DND-41 (cell line): ENCODE data around the gene CTTNBP2.

ENCODE experiments used
- ATAC-seq: fragments of 200-7000 bp; cut with Tn5 transposase; 3 replicates; pipeline ENCODE4 v1.9.1; 2021; ENCODE audit warnings: low read depth; ENCODE audit not compliant: insufficient read depth
- DNase-seq: peaks from one replicate; pipeline ENCODE4 v3.0.0-alpha.2; 2020
- H2AFZ ChIP-seq: 2 replicates; pipeline ENCODE4 v1.6.0; 2012; ENCODE audit warnings: low read depth, low read length
- H3K27ac ChIP-seq: 2 replicates; pipeline ENCODE4 v1.5.1; 2012; ENCODE audit warnings: low read length, inconsistent platforms
- H3K27me3 ChIP-seq: fragments of 200-600 bp; sonication (generic); 2 replicates; pipeline ENCODE4 v1.6.0; 2012; ENCODE audit warnings: low read length, mild to moderate bottlenecking, inconsistent platforms; ENCODE audit not compliant: insufficient read depth, poor library complexity
- H3K36me3 ChIP-seq: 2 replicates; pipeline ENCODE4 v1.5.1; 2012; ENCODE audit warnings: low read length, inconsistent platforms; ENCODE audit not compliant: insufficient read depth
- H3K4me1 ChIP-seq: 2 replicates; pipeline ENCODE4 v1.5.1; 2012; ENCODE audit warnings: mild to moderate bottlenecking, low read length; ENCODE audit not compliant: insufficient read depth
- H3K4me2 ChIP-seq: 2 replicates; pipeline ENCODE4 v1.6.0; 2012; ENCODE audit warnings: mild to moderate bottlenecking, moderate library complexity, low read length, inconsistent platforms; ENCODE audit not compliant: insufficient read depth
- H3K4me3 ChIP-seq, 2 experiments: fragments of 200-600 bp in 1 of 2; shearing (Covaris generic) in 1 of 2; 2 replicates each; pipeline ENCODE4 v1.5.1; 2012 to 2016; ENCODE audit warnings: inconsistent platforms in 2 of 2, low read length in 2 of 2, mild to moderate bottlenecking in 2 of 2, low read depth in 1 of 2, moderate library complexity in 1 of 2
- H3K79me2 ChIP-seq: 2 replicates; pipeline ENCODE4 v1.6.0; 2012; ENCODE audit warnings: low read length, inconsistent platforms; ENCODE audit not compliant: insufficient read depth
- H3K9ac ChIP-seq: 2 replicates; pipeline ENCODE4 v1.6.0; 2012; ENCODE audit warnings: low read depth, mild to moderate bottlenecking, inconsistent platforms, low read length, moderate library complexity
- H3K9me3 ChIP-seq: 2 replicates; pipeline ENCODE4 v1.5.1; 2012; ENCODE audit warnings: low read length, moderate library complexity, mild to moderate bottlenecking, inconsistent platforms; ENCODE audit not compliant: insufficient read depth, severe bottlenecking
- H4K20me1 ChIP-seq: 2 replicates; pipeline ENCODE4 v1.6.0; 2012; ENCODE audit warnings: low read length; ENCODE audit not compliant: insufficient read depth
- CTCF ChIP-seq: IDR thresholded peaks from 2 replicates; pipeline ENCODE4 v1.5.1; 2012; ENCODE audit warnings: borderline replicate concordance, low read length, moderate library complexity, mild to moderate bottlenecking; ENCODE audit not compliant: poor library complexity, severe bottlenecking; ENCODE audit errors: extremely low read depth
- EZH2 ChIP-seq: IDR thresholded peaks from 3 replicates; pipeline ENCODE4 v1.6.1; 2012; ENCODE audit warnings: borderline replicate concordance, low read depth, mild to moderate bottlenecking, moderate library complexity, low read length, inconsistent platforms; ENCODE audit not compliant: severe bottlenecking

CTTNBP2 gene

GRCh38 chr7:117737926-117738325 lies 135.3 kb downstream of the CTTNBP2 start:
- TF ChIP-seq CTCF (no peak), EZH2 (no peak)
- no peaks in the 10 kb centered on the region for H3K4me1 ChIP-seq
- peaks cover 6% of the 10 kb centered on the region for H3K27me3 ChIP-seq
- no peak overlapping the region for H3K9ac ChIP-seq
- H4K20me1 ChIP-seq = no peaks in the 10 kb centered on the region
- no peaks in the 10 kb centered on the region for H3K9me3 ChIP-seq
- H2AFZ ChIP-seq = no peak overlapping the region
- H3K36me3 ChIP-seq = no peaks in the 10 kb centered on the region
- no peak overlapping the region for H3K27ac ChIP-seq
- DNase-seq (no peak), ATAC-seq (no peak)
- H3K79me2 ChIP-seq = no peaks in the 10 kb centered on the region
- no peak overlapping the region for H3K4me2 ChIP-seq
- H3K4me3 ChIP-seq = no peak overlapping the region

- Histone ChIP-seq H3K36me3 (no peaks in the 10 kb centered on the region), H3K4me2 (no peak overlapping the region), H3K79me2 (no peaks in the 10 kb centered on the region), H3K27me3 (no peaks in the 10 kb centered on the region), H4K20me1 (no peaks in the 10 kb centered on the region), H3K27ac (no peak overlapping the region), H3K4me3 (no peak overlapping the region), H2AFZ (no peak overlapping the region), H3K9me3 (no peaks in the 10 kb centered on the region), H3K9ac (no peak overlapping the region), H3K4me1 (no peaks in the 10 kb centered on the region)
- ATAC-seq (no peak), DNase-seq (no peak)
- TF ChIP-seq CTCF (no peak), EZH2 (no peak)
These were observed 141.8 kb downstream of the CTTNBP2 start for GRCh38 chr7:117731455-117731854.

GRCh38 chr7:117730390-117730789 lies 142.9 kb downstream of the CTTNBP2 start:
- Histone ChIP-seq H3K27ac (no peak overlapping the region), H3K9ac (no peak overlapping the region), H4K20me1 (no peaks in the 10 kb centered on the region), H3K36me3 (no peaks in the 10 kb centered on the region), H3K79me2 (no peaks in the 10 kb centered on the region), H2AFZ (no peak overlapping the region), H3K4me2 (no peak overlapping the region), H3K4me3 (no peak overlapping the region), H3K27me3 (no peaks in the 10 kb centered on the region), H3K4me1 (no peaks in the 10 kb centered on the region), H3K9me3 (no peaks in the 10 kb centered on the region)
- TF ChIP-seq CTCF (no peak), EZH2 (no peak)
- ATAC-seq (no peak), DNase-seq (no peak)
